GM23338 (cell line): ENCODE measurements around the gene SLC12A5. TPM values are rescaled to one million over a fixed set of nuclear protein-coding genes. Genes with fewer than 3 reads are reported as not detected.

Experiments
- ATAC-seq: fragments of 200-7000 bp; cut with Tn5 transposase; 3 replicates; pipeline ENCODE4 v1.9.1; 2020
- DNase-seq: peaks from one replicate; pipeline ENCODE4 v3.0.0-alpha.2; 2015; ENCODE audit warnings: low spot score
- H2AFZ ChIP-seq: fragments of 200-600 bp; sonication (generic); 2 replicates; pipeline ENCODE4 v1.8.0; 2016; ENCODE audit warnings: antibody characterized with exemption, mild to moderate bottlenecking, moderate library complexity
- H3F3A ChIP-seq: fragments of 200-600 bp; sonication (generic); replicated peaks from 2 replicates; pipeline ENCODE4 v1.8.0; 2017; ENCODE audit warnings: antibody characterized with exemption, mixed run types, low read depth
- H3K27ac ChIP-seq: fragments of 200-600 bp; sonication (generic); 2 replicates; pipeline ENCODE4 v1.6.1; 2016; ENCODE audit warnings: low read depth
- H3K27me3 ChIP-seq: fragments of 200-600 bp; sonication (generic); 2 replicates; pipeline ENCODE4 v1.8.0; 2016; ENCODE audit warnings: mild to moderate bottlenecking, mixed run types, moderate library complexity; ENCODE audit not compliant: insufficient read depth
- H3K36me3 ChIP-seq: fragments of 200-600 bp; sonication (generic); 2 replicates; pipeline ENCODE4 v1.8.0; 2016; ENCODE audit warnings: mild to moderate bottlenecking; ENCODE audit not compliant: insufficient read depth
- H3K4me1 ChIP-seq: fragments of 200-600 bp; sonication (generic); 2 replicates; pipeline ENCODE4 v1.8.0; 2016; ENCODE audit warnings: mild to moderate bottlenecking, moderate library complexity; ENCODE audit not compliant: insufficient read depth
- H3K4me2 ChIP-seq: fragments of 200-600 bp; sonication (generic); 2 replicates; pipeline ENCODE4 v1.7.1; 2017; ENCODE audit warnings: mixed run types
- H3K4me3 ChIP-seq: fragments of 200-600 bp; sonication (generic); 2 replicates; pipeline ENCODE4 v1.6.1; 2016; ENCODE audit warnings: mixed run types
- H3K79me2 ChIP-seq: fragments of 200-600 bp; sonication (generic); replicated peaks from 2 replicates; pipeline ENCODE4 v1.8.0; 2017; ENCODE audit warnings: mild to moderate bottlenecking; ENCODE audit not compliant: insufficient read depth
- H3K9me2 ChIP-seq: fragments of 200-600 bp; sonication (generic); 2 replicates; pipeline ENCODE4 v1.8.0; 2017; ENCODE audit not compliant: insufficient read depth
- H4K20me1 ChIP-seq: fragments of 200-600 bp; sonication (generic); replicated peaks from 2 replicates; pipeline ENCODE4 v1.8.0; 2017; ENCODE audit warnings: mild to moderate bottlenecking; ENCODE audit not compliant: insufficient read depth
- H3K27ac Mint-ChIP-seq: 2 replicates; pipeline ENCODE4 v1.8.0; 2020; ENCODE audit warnings: inconsistent platforms, mild to moderate bottlenecking, moderate library complexity, mixed read lengths
- H3K27me3 Mint-ChIP-seq: 3 replicates; pipeline ENCODE4 v1.8.0; 2022; ENCODE audit warnings: low read depth, mild to moderate bottlenecking, moderate library complexity, mixed read lengths, inconsistent platforms; ENCODE audit not compliant: insufficient read depth, poor library complexity
- H3K36me3 Mint-ChIP-seq: 3 replicates; pipeline ENCODE4 v1.8.0; 2021; ENCODE audit warnings: low read depth, mild to moderate bottlenecking, inconsistent platforms, moderate library complexity, mixed read lengths
- H3K4me1 Mint-ChIP-seq: 3 replicates; pipeline ENCODE4 v1.8.0; 2020; ENCODE audit warnings: mild to moderate bottlenecking, inconsistent platforms, mixed read lengths
- H3K4me3 Mint-ChIP-seq: 3 replicates; pipeline ENCODE4 v1.8.0; 2021; ENCODE audit warnings: moderate library complexity, mild to moderate bottlenecking, inconsistent platforms, mixed read lengths
- H3K9me3 Mint-ChIP-seq: 3 replicates; pipeline ENCODE4 v1.8.0; 2020; ENCODE audit warnings: moderate library complexity, mild to moderate bottlenecking, inconsistent platforms, mixed read lengths
- CTCF ChIP-seq, 2 experiments: fragments of 200-600 bp in 1 of 2; sonication (generic) in 1 of 2; conservative IDR thresholded peaks; 2 replicates each; pipeline versions ENCODE4 v1.5.1 to v1.6.1; 2016 to 2017; ENCODE audit warnings: antibody characterized with exemption in 2 of 2, low read depth in 2 of 2, mild to moderate bottlenecking in 2 of 2, moderate library complexity in 1 of 2
- EZH2 ChIP-seq: fragments of 200-600 bp; sonication (generic); IDR thresholded peaks from one replicate; pipeline ENCODE4 v1.8.0; 2017; ENCODE audit warnings: antibody characterized with exemption, mild to moderate bottlenecking, low read depth; ENCODE audit not compliant: unreplicated experiment
- JUNB ChIP-seq: IDR thresholded peaks from one replicate; pipeline ENCODE4 v1.6.1; 2016; ENCODE audit warnings: antibody characterized with exemption; ENCODE audit not compliant: unreplicated experiment
- STAT1 ChIP-seq: IDR thresholded peaks from one replicate; pipeline ENCODE4 v1.6.1; 2016; ENCODE audit warnings: antibody characterized with exemption; ENCODE audit not compliant: unreplicated experiment
- ZNF114 ChIP-seq: fragments of 250-450 bp; sonication (Bioruptor Pico); IDR thresholded peaks from 2 replicates; pipeline ENCODE4 v1.5.0; 2020; ENCODE audit warnings: mild to moderate bottlenecking, moderate library complexity
- ZNF331 ChIP-seq: fragments of 250-450 bp; sonication (Bioruptor Pico); IDR thresholded peaks from 2 replicates; pipeline ENCODE4 v1.5.0; 2020; ENCODE audit warnings: low read depth, mild to moderate bottlenecking, moderate library complexity
- polyA plus RNA-seq: library from polyadenylated mRNA; unstranded; fragments of >200 nt; fragmentation: Nextera tagmentation; extraction: Ambion mirVana; gene quantifications from 2 replicates; pipeline ENCODE4 v1.2.1, GENCODE V29; 2016
- total RNA-seq: library from RNA; depleted of rRNA; stranded (reverse); fragments of >200 nt; shearing (Covaris generic); gene quantifications from 2 replicates; pipeline ENCODE4 v1.2.3, GENCODE V29; 2014

Gene SLC12A5
- total and polyA plus RNA-seq, 2 experiments from 2014 or later, result 3.5 to 8.4 TPM

GRCh38 chr20:46085179-46085851 is 56.3 kb downstream of the SLC12A5 start:
- no peaks in the 10 kb centered on the region for H3K36me3 ChIP-seq
- no peak overlapping the region; the same call in 2 of the 3 replicates for H3K4me3 Mint-ChIP-seq
- H3F3A ChIP-seq, result no peaks in the 10 kb centered on the region
- no peaks in the 10 kb centered on the region for H3K36me3 Mint-ChIP-seq
- ATAC-seq (no peak), DNase-seq (no peak)
- H3K4me3 ChIP-seq, result no peak overlapping the region
- H2AFZ ChIP-seq, result no peak overlapping the region
- 0 out of 2 replicates have a peak overlapping the region, but pooled peaks have one; percentile 38 for H3K27ac Mint-ChIP-seq
- peaks cover 61% of the 10 kb centered on the region for H4K20me1 ChIP-seq
- no peaks in the 10 kb centered on the region for H3K27me3 Mint-ChIP-seq
- H3K27me3 ChIP-seq, result no peaks in the 10 kb centered on the region
- H3K27ac ChIP-seq, result no peak overlapping the region
- H3K9me2 ChIP-seq, result no peaks in the 10 kb centered on the region
- H3K4me2 ChIP-seq, result no peak overlapping the region
- peaks cover 21% of the 10 kb centered on the region for H3K4me1 ChIP-seq
- TF ChIP-seq ZNF114 (CRISPR knock-in tag), result no peak
- TF ChIP-seq JUNB, result no peak
- no peak for TF ChIP-seq EZH2
- no peak for TF ChIP-seq STAT1
- TF ChIP-seq CTCF (conservative IDR thresholded peaks at IDR 0.05; ENCODE audit: low read depth in 2 of 2), result no peak
- peaks cover 40% of the 10 kb centered on the region for H3K4me1 Mint-ChIP-seq
- peaks cover 89% of the 10 kb centered on the region for H3K79me2 ChIP-seq
- no peaks in the 10 kb centered on the region for H3K9me3 Mint-ChIP-seq

DNA sequence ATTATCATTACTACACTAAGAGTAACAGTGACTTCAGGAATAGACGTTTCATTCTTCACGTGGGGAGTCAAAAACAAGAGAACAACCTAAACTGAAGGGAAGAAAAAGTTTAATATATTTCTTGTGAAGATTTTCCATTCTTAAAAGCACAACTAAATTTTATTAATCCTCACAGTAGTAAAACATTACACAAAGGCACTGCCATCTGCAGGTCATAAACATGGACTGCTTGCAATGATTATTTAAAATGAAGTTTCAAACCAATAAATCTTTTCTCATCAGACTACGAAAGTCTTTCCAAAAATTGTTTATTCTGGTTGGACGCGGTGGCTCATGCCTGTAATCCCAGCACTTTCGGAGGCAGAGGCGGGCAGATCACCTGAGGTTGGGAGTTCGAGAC is 58.1 kb downstream of the SLC12A5 start:
- no peaks in the 10 kb centered on the region for H3K9me2 ChIP-seq
- no peaks in the 10 kb centered on the region for H3K36me3 ChIP-seq
- no peaks in the 10 kb centered on the region for H3F3A ChIP-seq
- no peak overlapping the region for H3K27ac ChIP-seq
- Mint-ChIP-seq H3K27ac (no peak overlapping the region), H3K4me3 (0 out of 3 replicates have a peak overlapping the region, but pooled peaks have one; percentile 17), H3K4me1 (peaks cover 38% of the 10 kb centered on the region), H3K36me3 (peaks cover 2% of the 10 kb centered on the region; the same call in 1 of the 3 replicates), H3K27me3 (no peaks in the 10 kb centered on the region), H3K9me3 (peaks cover under 1% of the 10 kb centered on the region; the same call in 1 of the 3 replicates)
- no peak overlapping the region for H2AFZ ChIP-seq
- peaks cover 18% of the 10 kb centered on the region for H3K4me1 ChIP-seq
- ATAC-seq, result no peak
- peaks cover 12% of the 10 kb centered on the region for H3K27me3 ChIP-seq
- no peak overlapping the region for H3K4me3 ChIP-seq
- H3K79me2 ChIP-seq, result peaks cover 71% of the 10 kb centered on the region
- H3K4me2 ChIP-seq, result no peak overlapping the region
- TF ChIP-seq CTCF (conservative IDR thresholded peaks at IDR 0.05; ENCODE audit: low read depth in 2 of 2) (peak in 1 of 2 experiments; percentile 44; a peak in 3 of 4 replicates), STAT1 (no peak), ZNF331 (CRISPR knock-in tag) (no peak)
- DNase-seq, result no peak
- H4K20me1 ChIP-seq, result peaks cover 55% of the 10 kb centered on the region
